Measurements from ENCODE around the gene S100A5. TPM values are rescaled to one million over a fixed set of nuclear protein-coding genes. Genes with fewer than 3 reads are reported as not detected.

Gene S100A5
- total and polyA plus RNA-seq, 2 of the 8 experiments (the other 6 are each of a cell fraction or from before 2014, with no cell fraction given): not detected

GRCh38 chr1:153541641-153542590 is 1.2 kb upstream of the S100A5 start:
- H4K8ac ChIP-seq (ENCODE audit: extremely low read depth, insufficient read depth, low read length): no peak overlapping the region
- no peak overlapping the region for H2AK5ac ChIP-seq (ENCODE audit: low read depth, low read length)
- no peak overlapping the region for H3K27ac ChIP-seq (ENCODE audit: low read depth, low read length)
- no peak overlapping the region for H3K14ac ChIP-seq (ENCODE audit: insufficient read length)
- no peaks in the 10 kb centered on the region for H3K79me2 ChIP-seq (ENCODE audit: control insufficient read depth in 1 of 2, insufficient read depth in 2 of 2, low read length in 2 of 2)
- H3K23ac ChIP-seq (ENCODE audit: insufficient read length): no peak overlapping the region
- no peak overlapping the region for H3K9ac ChIP-seq (replicated peaks in 1 of 4; ENCODE audit: extremely low read depth in 1 of 4, low read depth in 3 of 4, low read length in 3 of 4)
- peaks cover 0 to 1% (median 0%) of the 10 kb centered on the region in 4 experiments; a peak in 1 of 7 replicates for H3K27me3 ChIP-seq (replicated peaks in 1 of 4; ENCODE audit: control insufficient read depth in 3 of 4, extremely low read depth in 1 of 4, insufficient read depth in 3 of 4, low read length in 3 of 4)
- H3K4ac ChIP-seq (replicated peaks; ENCODE audit: insufficient read length, low read depth, low read length): no peak overlapping the region
- H2BK20ac ChIP-seq (ENCODE audit: low read length): no peak overlapping the region
- DNase-seq (ENCODE audit: low read depth in 1 of 2, low spot score in 2 of 2): no peak
- no peak for FAIRE-seq
- H4K20me1 ChIP-seq (replicated peaks in 1 of 2; ENCODE audit: control insufficient read depth in 1 of 2, insufficient read depth in 2 of 2, low read length in 2 of 2): no peaks in the 10 kb centered on the region
- no peak overlapping the region for H2AFZ ChIP-seq (ENCODE audit: low read length)
- H3K4me1 ChIP-seq (replicated peaks in 1 of 4; ENCODE audit: control insufficient read depth in 3 of 4, insufficient read depth in 4 of 4, low read length in 3 of 4): peaks cover 11 to 21% (median 17%) of the 10 kb centered on the region in 4 experiments
- H3K23me2 ChIP-seq (ENCODE audit: low read depth, low read length): peaks cover 6% of the 10 kb centered on the region
- no peak overlapping the region for H3K18ac ChIP-seq (ENCODE audit: extremely low read depth, low read length)
- H3K9me3 ChIP-seq (ENCODE audit: insufficient read depth in 2 of 2, low read depth in 1 of 2, low read length in 1 of 2): no peaks in the 10 kb centered on the region
- POLR2A ChIA-PET (ENCODE audit: partially characterized antibody): interaction anchor here (1.4 kb wide), 1 partner anchor 8 kb away, joined by 3 read pairs; no protein-coding TSS in a partner anchor
- H3K79me1 ChIP-seq (ENCODE audit: low read depth, low read length): no peaks in the 10 kb centered on the region
- 85% methylated on average over 13 of the region's 13 CpGs; no CpG with 5 or more reads in 1 of the 2 experiments for WGBS, 2 experiments (ENCODE audit: extremely low coverage in 1 of 2, insufficient coverage in 1 of 2, insufficient read length in 1 of 2, insufficient replicate concordance in 2 of 2, low coverage in 1 of 2, low lambda C conversion rate in 2 of 2, missing lambda C conversion rate in 1 of 2)
- H2BK12ac ChIP-seq (ENCODE audit: low read depth, low read length): no peak overlapping the region
- no peaks in the 10 kb centered on the region for H3K36me3 ChIP-seq (ENCODE audit: control insufficient read depth in 2 of 4, insufficient read depth in 4 of 4, low read length in 3 of 4)
- H3K56ac ChIP-seq (replicated peaks; ENCODE audit: insufficient read length, low read depth, low read length): no peak overlapping the region
- no peak overlapping the region for H2BK15ac ChIP-seq (ENCODE audit: low read length)
- no peak overlapping the region for H2BK5ac ChIP-seq (ENCODE audit: low read depth, low read length)
- H4K91ac ChIP-seq (replicated peaks; ENCODE audit: insufficient read length, low read length): no peak overlapping the region
- CTCF ChIA-PET (ENCODE audit: partially characterized antibody): interaction anchor here (0.7 to 12.9 kb wide), 7 partner anchors 6 to 31 kb away, joined by 3 to 165 read pairs (median 5); partner anchors contain the start of genes S100A5 and S100A6
- H2BK120ac ChIP-seq (replicated peaks; ENCODE audit: low read depth, low read length): no peak overlapping the region
- H4K5ac ChIP-seq (ENCODE audit: insufficient read length, low read depth, low read length): no peak overlapping the region
- H3K4me2 ChIP-seq (ENCODE audit: insufficient read depth in 1 of 2, low read depth in 2 of 2, low read length in 2 of 2): no peak overlapping the region
- H3K4me3 ChIP-seq (ENCODE audit: extremely low read depth in 1 of 4, insufficient read depth in 2 of 4, low read depth in 3 of 4, low read length in 4 of 4): no peak overlapping the region
- no peak for TF ChIP-seq HDAC6 (IDR thresholded peaks at IDR 0.05; ENCODE audit: low read depth, low read length)
- TF ChIP-seq CREB1 (IDR thresholded peaks at IDR 0.05): no peak

Data from H1 (cell line).